GM19193 (cell line): ENCODE data around the gene B4GALNT3.

Experiments
- POLR2A ChIP-seq: IDR thresholded peaks from 4 replicates; pipeline ENCODE4 v1.6.1; 2011; ENCODE audit not compliant: insufficient read depth, insufficient read length; ENCODE audit errors: extremely low read depth

The B4GALNT3 gene

GRCh38 chr12:459430-460258 lies at the start of gene B4GALNT3:
Gene B4GALNT3, plus strand, starts transcription at chr12:459939. Its CDS starts 438 bp downstream, at chr12:460377.
- TF ChIP-seq POLR2A, result no peak

- no peak for TF ChIP-seq POLR2A
Observed at GRCh38 chr12:414859-415258, 44.9 kb upstream of the B4GALNT3 start.

GRCh38 chr12:418432-418831 lies 41.3 kb upstream of the B4GALNT3 start:
- no peak for TF ChIP-seq POLR2A

GRCh38 chr12:422526-422925 lies 37.2 kb upstream of the B4GALNT3 start:
- TF ChIP-seq POLR2A, result no peak

GRCh38 chr12:442235-442884 lies 17.4 kb upstream of the B4GALNT3 start:
- no peak for TF ChIP-seq POLR2A

GRCh38 chr12:447141-447540 lies 12.6 kb upstream of the B4GALNT3 start:
- TF ChIP-seq POLR2A, result no peak

GRCh38 chr12:449203-449602 lies 10.5 kb upstream of the B4GALNT3 start:
- TF ChIP-seq POLR2A, result no peak

- TF ChIP-seq POLR2A, result no peak
Observed at GRCh38 chr12:450438-450837, 9.3 kb upstream of the B4GALNT3 start.

- TF ChIP-seq POLR2A, result no peak
Observed at GRCh38 chr12:452667-453210, 7.0 kb upstream of the B4GALNT3 start.

GRCh38 chr12:454833-455232 lies 4.9 kb upstream of the B4GALNT3 start:
- TF ChIP-seq POLR2A, result no peak

- no peak for TF ChIP-seq POLR2A
Observed at GRCh38 chr12:455821-456220, 3.9 kb upstream of the B4GALNT3 start.

GRCh38 chr12:457676-458075 lies 2.1 kb upstream of the B4GALNT3 start:
- no peak for TF ChIP-seq POLR2A

- TF ChIP-seq POLR2A, result no peak
Observed at GRCh38 chr12:459050-459429, 699 bp upstream of the B4GALNT3 start.

GRCh38 chr12:460261-461230 lies 807 bp downstream of the B4GALNT3 start:
- TF ChIP-seq POLR2A, result no peak

GRCh38 chr12:461425-461824 lies 1.7 kb downstream of the B4GALNT3 start:
- no peak for TF ChIP-seq POLR2A
